Right lobe of liver (tissue), 4 donors: ENCODE data around the gene TNS1.

Experiments
- POLR2A ChIP-seq: fragments of 450-650 bp; IDR thresholded peaks from one replicate; pipeline ENCODE4 v1.6.1; 2017; ENCODE audit warnings: antibody characterized with exemption, mild to moderate bottlenecking
- TF ChIP-seq, protein P1 (sequence below), 4 donors: fragments of 200-600 bp in 3 of 4; fragments of 450-650 bp in 1 of 4; IDR thresholded peaks; one replicate each; pipeline versions ENCODE4 v1.5.1 to v1.8.0; 2016 to 2022; ENCODE audit warnings: antibody characterized with exemption in 4 of 4, mild to moderate bottlenecking in 2 of 4
- donor health status: DM: no; HTN: no; CAD: no.
- donor health status: DM: no; HTN: no; CAD: no.
- donor health status: DM: no; HTN: yes; CAD: no.

DNA sequence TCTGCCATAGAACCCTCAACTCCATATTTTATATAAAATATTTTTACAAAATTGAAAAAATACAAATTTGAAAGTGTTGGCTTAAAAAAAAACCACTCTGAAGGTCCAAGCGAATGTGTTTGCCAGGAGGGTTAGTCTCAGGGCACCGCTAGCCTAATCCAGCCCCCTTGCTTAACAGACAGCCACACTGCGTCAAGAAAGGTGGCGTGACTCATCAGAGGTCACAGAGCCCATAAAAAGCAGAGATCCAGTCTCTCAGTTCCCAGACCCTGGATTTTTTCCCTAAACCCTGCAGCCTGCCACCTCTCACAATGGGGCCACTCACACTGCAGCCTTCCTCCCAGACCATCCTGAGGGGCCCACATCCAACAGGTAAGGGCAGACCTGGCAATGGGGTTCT is 3.9 kb upstream of the TNS1 start:
- TF ChIP-seq, protein P1, sequence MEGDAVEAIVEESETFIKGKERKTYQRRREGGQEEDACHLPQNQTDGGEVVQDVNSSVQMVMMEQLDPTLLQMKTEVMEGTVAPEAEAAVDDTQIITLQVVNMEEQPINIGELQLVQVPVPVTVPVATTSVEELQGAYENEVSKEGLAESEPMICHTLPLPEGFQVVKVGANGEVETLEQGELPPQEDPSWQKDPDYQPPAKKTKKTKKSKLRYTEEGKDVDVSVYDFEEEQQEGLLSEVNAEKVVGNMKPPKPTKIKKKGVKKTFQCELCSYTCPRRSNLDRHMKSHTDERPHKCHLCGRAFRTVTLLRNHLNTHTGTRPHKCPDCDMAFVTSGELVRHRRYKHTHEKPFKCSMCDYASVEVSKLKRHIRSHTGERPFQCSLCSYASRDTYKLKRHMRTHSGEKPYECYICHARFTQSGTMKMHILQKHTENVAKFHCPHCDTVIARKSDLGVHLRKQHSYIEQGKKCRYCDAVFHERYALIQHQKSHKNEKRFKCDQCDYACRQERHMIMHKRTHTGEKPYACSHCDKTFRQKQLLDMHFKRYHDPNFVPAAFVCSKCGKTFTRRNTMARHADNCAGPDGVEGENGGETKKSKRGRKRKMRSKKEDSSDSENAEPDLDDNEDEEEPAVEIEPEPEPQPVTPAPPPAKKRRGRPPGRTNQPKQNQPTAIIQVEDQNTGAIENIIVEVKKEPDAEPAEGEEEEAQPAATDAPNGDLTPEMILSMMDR (IDR thresholded peaks at IDR 0.05): no peak
- TF ChIP-seq POLR2A: no peak
